NCI-H2227 treated with DMSO at 0.1 percent for 48 hours (cell line): ENCODE measurements around the gene PWWP2B.

Experiments used
- DNase-seq: peaks from one replicate; lab custom pipeline; 2025; lab: John Stamatoyannopoulos, UW

The PWWP2B gene

GRCh38 chr10:132394936-132395703, 1.9 kb upstream of the PWWP2B start:
- DNase-seq, result no peak

DNA sequence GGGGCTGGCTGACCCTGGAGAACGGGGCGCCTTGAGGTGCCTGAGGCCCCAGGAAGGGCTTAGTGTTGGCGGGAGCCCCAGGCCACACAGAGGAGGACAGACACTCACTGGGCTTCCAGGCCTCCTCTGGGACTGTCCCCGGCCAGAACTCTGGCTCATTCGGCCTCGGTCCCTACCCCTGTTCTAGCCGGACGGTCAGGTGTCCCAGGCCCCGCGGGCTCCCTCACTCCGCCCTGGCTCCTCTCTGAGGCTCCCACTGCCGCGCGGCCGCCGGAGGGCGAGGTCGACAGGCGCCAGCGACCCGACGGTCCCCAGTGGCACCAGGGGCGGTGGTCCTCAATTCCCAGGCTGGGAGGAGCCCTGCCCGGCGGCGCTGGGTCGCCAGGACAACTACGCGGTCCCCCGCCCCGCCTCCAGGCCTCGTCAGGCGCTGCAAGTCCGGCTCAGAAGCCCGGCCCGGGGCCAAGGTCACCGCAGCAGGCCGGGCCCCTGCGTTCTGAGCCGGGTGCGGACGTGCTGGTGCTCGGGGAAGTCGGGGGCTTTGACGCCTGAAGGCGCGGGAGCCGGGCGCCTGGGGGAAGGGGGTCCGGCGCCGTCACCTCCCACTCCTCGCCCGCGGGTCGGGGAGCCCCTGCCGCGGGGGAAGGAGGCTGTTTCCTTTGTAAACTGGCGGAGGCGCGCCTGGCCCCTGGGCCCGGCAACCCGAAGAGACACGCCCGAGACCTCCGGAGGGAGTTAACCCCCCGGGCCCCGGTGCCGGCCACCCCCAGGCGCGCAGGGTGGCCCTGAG, 1.1 kb upstream of the PWWP2B start:
- no peak for DNase-seq

- DNase-seq, result no peak
Measured at GRCh38 chr10:132396494-132397035, 435 bp upstream of the PWWP2B start.

GRCh38 chr10:132397671-132398565, 918 bp downstream of the PWWP2B start:
- DNase-seq, result no peak

DNA sequence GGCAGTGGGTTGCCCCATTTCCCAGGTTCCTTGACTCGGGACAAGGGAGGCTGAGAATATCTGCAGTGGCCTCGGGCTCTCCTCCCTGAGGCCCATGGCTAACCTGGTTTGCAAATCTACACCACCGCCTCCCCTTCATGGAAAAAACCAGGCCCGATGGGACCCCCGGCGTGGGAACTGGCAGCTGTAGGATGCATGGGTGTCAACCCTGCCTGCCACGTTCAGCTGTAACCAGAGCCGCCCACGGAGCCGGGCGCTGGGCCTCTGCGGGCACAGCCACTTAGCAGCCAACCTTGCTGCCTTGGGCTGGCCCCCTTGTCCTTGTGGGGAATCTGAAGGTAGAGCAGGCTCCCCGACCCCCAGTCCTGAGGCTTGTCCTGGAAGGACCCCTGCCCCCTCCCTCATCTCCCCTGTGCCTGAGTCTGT, 1.6 kb downstream of the PWWP2B start:
- no peak for DNase-seq

GRCh38 chr10:132399117-132400035, 2.4 kb downstream of the PWWP2B start:
- no peak for DNase-seq

DNA sequence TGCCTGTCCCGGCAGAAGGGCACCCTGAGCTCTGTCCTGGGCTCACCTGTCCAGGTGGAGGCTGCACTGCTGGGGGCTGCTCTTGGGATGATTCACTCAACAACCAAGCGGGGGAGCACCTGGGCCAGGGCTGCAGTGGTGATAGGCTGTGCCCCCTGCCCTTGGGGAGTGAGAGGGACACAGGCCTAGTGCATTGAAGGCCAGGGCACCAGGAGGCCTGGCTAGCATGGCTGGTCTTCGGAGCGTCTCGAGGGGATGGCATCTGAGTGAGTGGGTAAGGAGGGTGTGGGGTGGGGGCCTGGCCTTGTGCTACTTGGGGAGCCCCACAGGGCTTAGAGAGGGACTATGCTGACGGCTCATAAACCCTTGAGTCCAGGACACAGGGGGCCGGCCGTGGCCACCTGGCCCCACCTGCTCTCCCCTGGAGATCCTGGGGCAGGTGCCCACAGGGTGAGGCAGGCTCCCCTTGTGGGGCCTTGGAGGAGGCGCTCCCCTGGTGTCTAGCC, 3.1 kb downstream of the PWWP2B start:
- DNase-seq, result no peak

- DNase-seq, result no peak
Measured at GRCh38 chr10:132400547-132401151, 3.6 kb downstream of the PWWP2B start.

DNA sequence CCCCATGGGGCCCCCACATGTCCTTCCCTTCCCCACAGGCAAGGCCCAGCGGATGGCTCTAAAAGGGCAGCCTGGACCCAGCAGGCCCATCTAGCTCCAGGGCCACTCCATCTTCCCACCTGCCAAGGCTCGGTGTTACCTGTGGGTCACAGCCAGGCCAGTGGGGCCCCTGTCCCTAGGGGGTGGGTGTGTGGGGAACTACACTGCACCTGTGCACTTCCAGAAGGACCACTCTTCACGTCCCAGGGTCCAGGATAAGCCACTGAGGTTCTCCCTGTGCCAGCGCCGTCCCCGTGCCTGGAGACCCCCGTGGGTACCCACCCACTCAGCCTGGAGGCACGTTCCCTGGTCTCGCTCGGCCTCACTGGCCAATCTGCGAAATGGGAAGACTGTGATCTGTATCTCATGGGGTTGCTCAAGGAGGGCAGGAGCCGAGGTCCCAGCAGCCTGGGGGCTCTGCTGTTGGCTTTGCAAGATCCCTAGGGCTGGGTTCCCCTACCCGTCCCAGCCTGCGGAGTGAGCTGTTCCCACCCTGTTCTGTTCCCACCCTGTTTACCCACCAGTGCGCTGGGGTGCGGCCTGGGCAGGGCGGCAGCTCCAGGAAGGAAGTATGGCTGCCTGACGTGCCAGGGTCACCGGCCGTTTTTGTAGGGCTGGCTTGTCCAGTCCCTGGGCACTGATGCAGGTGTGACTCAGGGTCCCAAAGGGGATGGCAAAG, 4.6 kb downstream of the PWWP2B start:
- no peak for DNase-seq

DNA sequence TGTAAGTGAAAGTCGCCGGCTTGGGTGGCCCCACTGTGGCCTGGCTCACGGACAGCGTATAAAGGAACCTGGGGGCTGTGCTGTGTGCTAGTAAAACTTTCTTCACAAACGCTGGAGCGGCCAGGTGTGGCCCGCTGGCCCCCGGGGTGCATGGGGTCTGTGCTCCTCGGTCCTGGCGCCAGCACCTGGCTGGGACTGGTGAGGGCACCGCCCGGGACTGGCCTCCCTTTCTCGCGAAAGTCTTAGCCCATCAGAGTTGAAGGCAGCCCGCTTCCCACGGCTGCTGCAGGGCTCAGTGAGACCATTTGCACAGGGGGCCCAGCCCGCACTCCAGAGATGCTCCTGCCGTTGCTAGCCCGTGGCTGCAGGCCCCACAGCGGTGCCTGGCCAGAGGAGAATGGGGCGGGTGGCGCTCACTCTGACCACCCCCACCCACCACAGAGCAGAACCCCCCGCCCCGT, 5.8 kb downstream of the PWWP2B start:
- DNase-seq, result no peak

GRCh38 chr10:132403511-132404168, 6.6 kb downstream of the PWWP2B start:
- no peak for DNase-seq

DNA sequence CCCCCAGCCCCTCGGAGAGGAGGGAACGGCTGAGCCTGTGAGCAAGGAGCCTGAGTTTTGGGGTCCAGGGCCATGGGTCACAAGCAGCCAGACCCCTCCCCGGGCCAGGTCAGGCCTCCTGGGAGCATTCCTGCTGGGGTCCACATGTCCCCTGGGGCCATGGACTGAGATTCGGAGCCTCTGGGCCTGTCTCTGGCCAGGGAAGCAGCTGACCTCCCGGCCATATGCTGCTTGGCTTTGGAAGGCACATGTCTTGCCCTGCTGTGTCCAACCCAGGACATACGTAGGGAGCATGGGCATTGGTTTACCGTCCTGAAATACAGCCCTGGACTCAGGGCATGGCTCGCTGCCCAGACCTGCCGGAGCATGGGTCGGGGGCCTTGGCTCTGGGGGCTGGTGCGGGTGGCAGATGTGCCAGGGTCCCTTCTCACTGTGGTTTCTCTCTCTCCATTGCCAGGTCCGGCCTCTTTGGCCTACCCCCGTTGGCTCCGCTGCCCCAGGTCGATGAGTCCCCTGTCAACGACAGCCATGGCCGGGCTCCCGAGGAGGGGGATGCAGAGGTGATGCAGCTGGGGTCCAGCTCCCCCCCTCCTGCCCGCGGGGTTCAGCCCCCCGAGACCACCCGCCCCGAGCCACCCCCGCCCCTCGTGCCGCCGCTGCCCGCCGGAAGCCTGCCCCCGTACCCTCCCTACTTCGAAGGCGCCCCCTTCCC, 7.3 kb downstream of the PWWP2B start:
- DNase-seq, result no peak

DNA sequence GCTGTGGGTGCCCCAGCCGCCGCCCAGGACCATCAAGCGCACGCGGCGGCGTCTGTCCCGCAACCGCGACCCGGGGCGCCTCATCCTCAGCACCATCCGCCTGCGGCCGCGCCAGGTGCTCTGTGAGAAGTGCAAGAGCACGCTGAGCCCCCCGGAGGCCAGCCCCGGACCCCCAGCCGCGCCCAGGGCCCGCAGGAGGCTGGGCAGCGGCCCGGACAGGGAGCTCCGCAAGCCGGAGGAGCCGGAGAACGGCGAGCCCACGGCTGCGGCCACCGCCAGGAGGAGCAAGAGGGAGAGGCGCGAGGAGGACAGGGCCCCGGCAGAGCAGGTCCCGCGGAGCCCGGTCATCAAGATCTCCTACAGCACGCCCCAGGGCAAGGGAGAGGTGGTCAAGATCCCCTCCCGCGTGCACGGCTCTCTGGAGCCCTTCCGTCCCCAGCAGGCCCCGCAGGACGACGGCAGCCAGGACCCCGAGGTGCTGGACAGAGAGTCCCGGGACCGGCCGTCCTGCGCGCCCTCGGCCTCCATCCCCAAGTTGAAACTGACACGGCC, 8.0 kb downstream of the PWWP2B start:
- no peak for DNase-seq

- DNase-seq, result no peak
Measured at GRCh38 chr10:132405463-132405991, 8.5 kb downstream of the PWWP2B start.

GRCh38 chr10:132406181-132406580, 9.2 kb downstream of the PWWP2B start:
- DNase-seq, result no peak

- no peak for DNase-seq
Measured at GRCh38 chr10:132406750-132407149, 9.8 kb downstream of the PWWP2B start.

- no peak for DNase-seq
Measured at GRCh38 chr10:132407243-132407746, 10.3 kb downstream of the PWWP2B start.
